Measurements from ENCODE around the gene HABP4. TPM values are rescaled to one million over a fixed set of nuclear protein-coding genes. Genes with fewer than 3 reads are reported as not detected.

HABP4 gene
- total and polyA plus RNA-seq, 2 donors, result 3.4 to 13.7 TPM

DNA sequence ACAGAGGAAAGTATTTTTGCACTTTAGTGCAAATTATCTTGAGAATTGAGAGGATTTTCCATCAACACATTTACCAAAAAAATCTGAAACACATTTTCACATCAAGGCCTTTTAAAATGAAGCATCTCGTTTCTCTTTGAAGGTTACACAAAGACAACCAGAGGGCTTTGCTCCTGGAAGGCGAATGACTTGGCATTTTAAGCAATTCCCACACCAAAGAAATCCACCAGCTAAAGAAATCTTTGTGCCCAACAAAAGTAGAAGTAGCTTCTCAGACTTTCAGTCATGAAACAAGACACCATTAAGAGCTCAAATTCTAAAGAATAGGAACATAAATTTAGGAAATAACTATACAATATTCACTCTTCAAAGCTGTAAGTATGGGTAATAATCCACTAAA, 59.9 kb downstream of the HABP4 start:
- DNase-seq (ENCODE audit: low read depth in 6 of 9, low spot score in 9 of 9), result no peak
- Histone ChIP-seq H3K9me3 (ENCODE audit: control insufficient read depth in 2 of 2, insufficient read depth in 1 of 2, low read length in 1 of 2) (no peaks in the 10 kb centered on the region), H3K27me3 (ENCODE audit: control insufficient read depth in 2 of 2, insufficient read depth in 1 of 2, low read length in 1 of 2) (no peaks in the 10 kb centered on the region), H3K36me3 (ENCODE audit: control insufficient read depth in 2 of 2, insufficient read depth in 2 of 2, low read length in 1 of 2) (no peaks in the 10 kb centered on the region), H3K4me3 (ENCODE audit: low read length in 2 of 2) (no peak overlapping the region), H3K27ac (ENCODE audit: low read depth in 1 of 2, low read length in 1 of 2) (no peak overlapping the region), H3K4me1 (ENCODE audit: control insufficient read depth in 2 of 2, insufficient read depth in 2 of 2, low read length in 2 of 2) (no peaks in the 10 kb centered on the region)
- 16% methylated on average over 2 of the region's 2 CpGs for WGBS

- DNase-seq (ENCODE audit: low read depth in 6 of 9, low spot score in 9 of 9), result no peak
- Histone ChIP-seq H3K36me3 (ENCODE audit: control insufficient read depth in 2 of 2, insufficient read depth in 2 of 2, low read length in 1 of 2) (no peaks in the 10 kb centered on the region), H3K4me3 (ENCODE audit: low read length in 2 of 2) (no peak overlapping the region), H3K9me3 (ENCODE audit: control insufficient read depth in 2 of 2, insufficient read depth in 1 of 2, low read length in 1 of 2) (no peaks in the 10 kb centered on the region), H3K27ac (ENCODE audit: low read depth in 1 of 2, low read length in 1 of 2) (no peak overlapping the region), H3K27me3 (ENCODE audit: control insufficient read depth in 2 of 2, insufficient read depth in 1 of 2, low read length in 1 of 2) (no peaks in the 10 kb centered on the region), H3K4me1 (ENCODE audit: control insufficient read depth in 2 of 2, insufficient read depth in 2 of 2, low read length in 2 of 2) (no peaks in the 10 kb centered on the region)
- WGBS, result 67% methylated on average over 4 of the region's 4 CpGs
Measured at GRCh38 chr9:96510258-96510657, 60.3 kb downstream of the HABP4 start.

GRCh38 chr9:96512240-96512639, 62.3 kb downstream of the HABP4 start:
- H3K27me3 ChIP-seq (ENCODE audit: control insufficient read depth in 2 of 2, insufficient read depth in 1 of 2, low read length in 1 of 2), result no peaks in the 10 kb centered on the region
- H3K4me3 ChIP-seq (ENCODE audit: low read length in 2 of 2), result no peak overlapping the region
- no peaks in the 10 kb centered on the region for H3K9me3 ChIP-seq (ENCODE audit: control insufficient read depth in 2 of 2, insufficient read depth in 1 of 2, low read length in 1 of 2)
- no peak for DNase-seq (ENCODE audit: low read depth in 6 of 9, low spot score in 9 of 9)
- H3K4me1 ChIP-seq (ENCODE audit: control insufficient read depth in 2 of 2, insufficient read depth in 2 of 2, low read length in 2 of 2), result no peaks in the 10 kb centered on the region
- H3K27ac ChIP-seq (ENCODE audit: low read depth in 1 of 2, low read length in 1 of 2), result no peak overlapping the region
- WGBS, result 97% methylated on average over 3 of the region's 3 CpGs
- no peaks in the 10 kb centered on the region for H3K36me3 ChIP-seq (ENCODE audit: control insufficient read depth in 2 of 2, insufficient read depth in 2 of 2, low read length in 1 of 2)

GRCh38 chr9:96513622-96514021, 63.7 kb downstream of the HABP4 start:
- no peaks in the 10 kb centered on the region for H3K36me3 ChIP-seq (ENCODE audit: control insufficient read depth in 2 of 2, insufficient read depth in 2 of 2, low read length in 1 of 2)
- no peaks in the 10 kb centered on the region for H3K9me3 ChIP-seq (ENCODE audit: control insufficient read depth in 2 of 2, insufficient read depth in 1 of 2, low read length in 1 of 2)
- no peak overlapping the region for H3K27ac ChIP-seq (ENCODE audit: low read depth in 1 of 2, low read length in 1 of 2)
- 97% methylated on average over 5 of the region's 5 CpGs for WGBS
- H3K4me1 ChIP-seq (ENCODE audit: control insufficient read depth in 2 of 2, insufficient read depth in 2 of 2, low read length in 2 of 2), result no peaks in the 10 kb centered on the region
- no peaks in the 10 kb centered on the region for H3K27me3 ChIP-seq (ENCODE audit: control insufficient read depth in 2 of 2, insufficient read depth in 1 of 2, low read length in 1 of 2)
- no peak for DNase-seq (ENCODE audit: low read depth in 6 of 9, low spot score in 9 of 9)
- H3K4me3 ChIP-seq (ENCODE audit: low read length in 2 of 2), result no peak overlapping the region

- no peaks in the 10 kb centered on the region for H3K27me3 ChIP-seq (ENCODE audit: control insufficient read depth in 2 of 2, insufficient read depth in 1 of 2, low read length in 1 of 2)
- no peak overlapping the region for H3K27ac ChIP-seq (ENCODE audit: low read depth in 1 of 2, low read length in 1 of 2)
- WGBS, result 94% methylated on average over 9 of the region's 9 CpGs
- H3K36me3 ChIP-seq (ENCODE audit: control insufficient read depth in 2 of 2, insufficient read depth in 2 of 2, low read length in 1 of 2), result no peaks in the 10 kb centered on the region
- no peak overlapping the region for H3K4me3 ChIP-seq (ENCODE audit: low read length in 2 of 2)
- DNase-seq (ENCODE audit: low read depth in 6 of 9, low spot score in 9 of 9), result no peak
- H3K4me1 ChIP-seq (ENCODE audit: control insufficient read depth in 2 of 2, insufficient read depth in 2 of 2, low read length in 2 of 2), result no peaks in the 10 kb centered on the region
- no peaks in the 10 kb centered on the region for H3K9me3 ChIP-seq (ENCODE audit: control insufficient read depth in 2 of 2, insufficient read depth in 1 of 2, low read length in 1 of 2)
Measured at GRCh38 chr9:96514108-96514799, 64.3 kb downstream of the HABP4 start.

DNA sequence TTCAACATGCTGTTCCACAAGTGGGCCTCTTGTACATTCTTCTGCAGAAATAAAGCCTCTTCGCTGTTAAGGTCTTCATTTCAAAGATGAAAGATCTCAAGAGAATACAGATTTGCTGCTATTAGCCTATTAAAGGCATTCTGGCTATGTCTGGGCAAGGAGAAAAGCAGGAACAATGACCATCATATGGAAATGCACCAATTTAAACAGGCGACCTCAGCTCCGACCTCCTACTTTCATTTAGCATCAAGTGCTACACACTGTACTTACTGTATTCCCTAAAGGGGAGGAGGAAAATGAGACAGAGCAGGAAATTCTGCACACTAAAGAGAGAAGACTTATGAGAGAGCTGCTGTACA, 64.8 kb downstream of the HABP4 start:
- H3K27me3 ChIP-seq (ENCODE audit: control insufficient read depth in 2 of 2, insufficient read depth in 1 of 2, low read length in 1 of 2), result no peaks in the 10 kb centered on the region
- no peak overlapping the region for H3K4me3 ChIP-seq (ENCODE audit: low read length in 2 of 2)
- H3K9me3 ChIP-seq (ENCODE audit: control insufficient read depth in 2 of 2, insufficient read depth in 1 of 2, low read length in 1 of 2), result no peaks in the 10 kb centered on the region
- DNase-seq (ENCODE audit: low read depth in 6 of 9, low spot score in 9 of 9), result no peak
- no peaks in the 10 kb centered on the region for H3K4me1 ChIP-seq (ENCODE audit: control insufficient read depth in 2 of 2, insufficient read depth in 2 of 2, low read length in 2 of 2)
- no peaks in the 10 kb centered on the region for H3K36me3 ChIP-seq (ENCODE audit: control insufficient read depth in 2 of 2, insufficient read depth in 2 of 2, low read length in 1 of 2)
- H3K27ac ChIP-seq (ENCODE audit: low read depth in 1 of 2, low read length in 1 of 2), result no peak overlapping the region
- WGBS, result 96% methylated on average over 3 of the region's 3 CpGs

DNA sequence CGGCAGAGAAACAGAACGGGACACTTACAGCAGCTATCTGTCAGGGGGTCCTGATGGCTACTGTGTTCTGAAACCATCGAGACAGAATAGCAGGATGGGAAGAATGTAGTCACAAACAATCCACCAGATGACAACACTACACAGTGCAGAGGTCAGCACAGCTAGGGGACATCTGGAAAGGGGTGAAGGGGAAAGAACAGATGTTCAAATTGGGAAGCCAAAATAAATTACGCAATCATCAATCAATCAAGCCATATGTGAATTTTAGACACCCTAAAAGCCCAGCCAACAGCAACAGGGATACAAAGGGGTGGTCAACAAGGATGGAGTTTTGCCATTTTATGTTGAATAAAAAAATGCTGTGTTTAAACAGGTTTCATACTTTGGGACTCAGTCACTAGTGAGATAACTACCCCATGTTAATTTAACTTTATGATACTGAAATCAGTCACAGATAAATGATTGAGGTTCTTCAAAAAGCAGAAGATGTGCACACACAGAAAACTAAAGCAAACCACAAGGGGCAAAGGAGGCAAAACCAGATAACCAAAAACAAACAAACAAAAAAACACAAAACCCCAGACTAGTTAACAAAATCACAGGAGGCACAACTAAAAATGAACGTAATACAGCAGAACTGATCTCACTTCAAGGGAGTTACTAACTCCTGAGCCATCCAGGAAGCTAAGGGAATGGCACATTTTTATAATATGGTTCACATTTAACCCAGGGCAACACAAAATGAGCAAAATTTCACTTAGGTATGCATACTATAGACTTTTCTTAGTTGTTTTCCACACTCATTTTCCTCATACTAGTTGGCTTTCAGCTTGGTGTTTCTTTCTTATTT, 65.9 kb downstream of the HABP4 start:
- Histone ChIP-seq H3K27ac (ENCODE audit: low read depth in 1 of 2, low read length in 1 of 2) (no peak overlapping the region), H3K36me3 (ENCODE audit: control insufficient read depth in 2 of 2, insufficient read depth in 2 of 2, low read length in 1 of 2) (no peaks in the 10 kb centered on the region), H3K27me3 (ENCODE audit: control insufficient read depth in 2 of 2, insufficient read depth in 1 of 2, low read length in 1 of 2) (no peaks in the 10 kb centered on the region), H3K9me3 (ENCODE audit: control insufficient read depth in 2 of 2, insufficient read depth in 1 of 2, low read length in 1 of 2) (no peaks in the 10 kb centered on the region), H3K4me1 (ENCODE audit: control insufficient read depth in 2 of 2, insufficient read depth in 2 of 2, low read length in 2 of 2) (no peaks in the 10 kb centered on the region), H3K4me3 (ENCODE audit: low read length in 2 of 2) (no peak overlapping the region)
- no peak for DNase-seq (ENCODE audit: low read depth in 6 of 9, low spot score in 9 of 9)
- 95% methylated on average over 5 of the region's 5 CpGs for WGBS

- Histone ChIP-seq H3K27ac (ENCODE audit: low read depth in 1 of 2, low read length in 1 of 2) (no peak overlapping the region), H3K4me3 (ENCODE audit: low read length in 2 of 2) (no peak overlapping the region), H3K27me3 (ENCODE audit: control insufficient read depth in 2 of 2, insufficient read depth in 1 of 2, low read length in 1 of 2) (no peaks in the 10 kb centered on the region), H3K9me3 (ENCODE audit: control insufficient read depth in 2 of 2, insufficient read depth in 1 of 2, low read length in 1 of 2) (no peaks in the 10 kb centered on the region), H3K4me1 (ENCODE audit: control insufficient read depth in 2 of 2, insufficient read depth in 2 of 2, low read length in 2 of 2) (peaks cover 3 to 6% of the 10 kb centered on the region in 2 donors), H3K36me3 (ENCODE audit: control insufficient read depth in 2 of 2, insufficient read depth in 2 of 2, low read length in 1 of 2) (no peaks in the 10 kb centered on the region)
- 98% methylated on average over 7 of the region's 7 CpGs for WGBS
- DNase-seq (ENCODE audit: low read depth in 6 of 9, low spot score in 9 of 9), result no peak
Measured at GRCh38 chr9:96519095-96519494, 69.1 kb downstream of the HABP4 start.

GRCh38 chr9:96519787-96520186, 69.8 kb downstream of the HABP4 start:
- H3K27me3 ChIP-seq (ENCODE audit: control insufficient read depth in 2 of 2, insufficient read depth in 1 of 2, low read length in 1 of 2), result no peaks in the 10 kb centered on the region
- H3K9me3 ChIP-seq (ENCODE audit: control insufficient read depth in 2 of 2, insufficient read depth in 1 of 2, low read length in 1 of 2), result no peaks in the 10 kb centered on the region
- peaks cover 3 to 6% of the 10 kb centered on the region in 2 donors for H3K4me1 ChIP-seq (ENCODE audit: control insufficient read depth in 2 of 2, insufficient read depth in 2 of 2, low read length in 2 of 2)
- 96% methylated on average over 2 of the region's 2 CpGs for WGBS
- no peaks in the 10 kb centered on the region for H3K36me3 ChIP-seq (ENCODE audit: control insufficient read depth in 2 of 2, insufficient read depth in 2 of 2, low read length in 1 of 2)
- H3K27ac ChIP-seq (ENCODE audit: low read depth in 1 of 2, low read length in 1 of 2), result no peak overlapping the region
- H3K4me3 ChIP-seq (ENCODE audit: low read length in 2 of 2), result no peak overlapping the region
- no peak for DNase-seq (ENCODE audit: low read depth in 6 of 9, low spot score in 9 of 9)

Data from thymus (tissue), 11 donors.